Gastroesophageal sphincter (tissue), 3 donors: ENCODE results near the gene FCHSD1.

Experiments
- POLR2A ChIP-seq, 2 donors: fragments of 450-650 bp; IDR thresholded peaks; one replicate each; pipeline ENCODE4 v1.6.1; 2017; ENCODE audit warnings: antibody characterized with exemption in 2 of 2, mild to moderate bottlenecking in 2 of 2, moderate library complexity in 1 of 2
- TF ChIP-seq, protein P1 (sequence below), 4 experiments: fragments of 200-600 bp in 2 of 4; fragments of 450-650 bp in 2 of 4; sonication (generic) in 1 of 4; IDR thresholded peaks; one replicate each; pipeline ENCODE4 v1.5.1; 2017 to 2019; ENCODE audit warnings: antibody characterized with exemption in 4 of 4, mild to moderate bottlenecking in 2 of 4, moderate library complexity in 2 of 4

- TF ChIP-seq POLR2A (IDR thresholded peaks at IDR 0.05), result no peak
- TF ChIP-seq, protein P1, sequence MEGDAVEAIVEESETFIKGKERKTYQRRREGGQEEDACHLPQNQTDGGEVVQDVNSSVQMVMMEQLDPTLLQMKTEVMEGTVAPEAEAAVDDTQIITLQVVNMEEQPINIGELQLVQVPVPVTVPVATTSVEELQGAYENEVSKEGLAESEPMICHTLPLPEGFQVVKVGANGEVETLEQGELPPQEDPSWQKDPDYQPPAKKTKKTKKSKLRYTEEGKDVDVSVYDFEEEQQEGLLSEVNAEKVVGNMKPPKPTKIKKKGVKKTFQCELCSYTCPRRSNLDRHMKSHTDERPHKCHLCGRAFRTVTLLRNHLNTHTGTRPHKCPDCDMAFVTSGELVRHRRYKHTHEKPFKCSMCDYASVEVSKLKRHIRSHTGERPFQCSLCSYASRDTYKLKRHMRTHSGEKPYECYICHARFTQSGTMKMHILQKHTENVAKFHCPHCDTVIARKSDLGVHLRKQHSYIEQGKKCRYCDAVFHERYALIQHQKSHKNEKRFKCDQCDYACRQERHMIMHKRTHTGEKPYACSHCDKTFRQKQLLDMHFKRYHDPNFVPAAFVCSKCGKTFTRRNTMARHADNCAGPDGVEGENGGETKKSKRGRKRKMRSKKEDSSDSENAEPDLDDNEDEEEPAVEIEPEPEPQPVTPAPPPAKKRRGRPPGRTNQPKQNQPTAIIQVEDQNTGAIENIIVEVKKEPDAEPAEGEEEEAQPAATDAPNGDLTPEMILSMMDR (IDR thresholded peaks at IDR 0.05), result no peak
Measured at GRCh38 chr5:141630570-141631140, 20.6 kb downstream of the FCHSD1 start.
